Measurements from ENCODE around the gene CBX6.

- no peak for TF ChIP-seq SNAI2 (CRISPR knock-in tag; IDR thresholded peaks at IDR 0.05)
- TF ChIP-seq ZFP30 (CRISPR knock-in tag; IDR thresholded peaks at IDR 0.05) = no peak
- TF ChIP-seq CREB5 (CRISPR knock-in tag; IDR thresholded peaks at IDR 0.05; ENCODE audit: low read depth) = no peak
- no peak for TF ChIP-seq POU6F1 (CRISPR knock-in tag; IDR thresholded peaks at IDR 0.05; ENCODE audit: borderline replicate concordance, low read depth)
- no peak for TF ChIP-seq ZFP3 (CRISPR knock-in tag; IDR thresholded peaks at IDR 0.05)
Observed at GRCh38 chr22:38831166-38831945, 40.7 kb downstream of the CBX6 start.
